ENCODE results near the gene SALL1. TPM values are rescaled to one million over a fixed set of nuclear protein-coding genes. Genes with fewer than 3 reads are reported as not detected.

Gene SALL1
- total RNA-seq (not detected), polyA plus RNA-seq (not detected), total RNA-seq (not detected)

- no peaks in the 10 kb centered on the region for H3K9me3 ChIP-seq (ENCODE audit: control insufficient read depth in 2 of 3, low read length in 3 of 3)
- Mint-ChIP-seq H3K9me3 (peaks cover 0 to 13% (median 4%) of the 10 kb centered on the region in 11 donors), H3K4me1 (peaks cover 5 to 24% (median 19%) of the 10 kb centered on the region in 7 donors), H3K27ac (no peak within 1 kb of the TSS), H3K36me3 (peaks cover 0 to 6% (median 5%) of the 10 kb centered on the region in 5 donors), H3K4me3 (peak within 1 kb of the TSS in 2 of 10 donors; percentile 44 to 55), H3K27me3 (peaks cover 60 to 82% (median 63%) of the 10 kb centered on the region in 5 donors)
- intact Hi-C loops (cut with micrococcal nuclease): loop anchor here in 1 of 2 donors (5.0 kb wide), 1 partner anchor 1869 kb away; the partner anchor contains the start of gene CBLN1
- ChIA-PET POLR2A (no interaction called here), CTCF (no interaction called here)
- no peak for ATAC-seq
- no peaks in the 10 kb centered on the region for H3K4me1 ChIP-seq (ENCODE audit: control insufficient read depth in 2 of 2, insufficient read depth in 2 of 2, low read length in 2 of 2)
- H3K27me3 ChIP-seq (ENCODE audit: control insufficient read depth in 2 of 2, insufficient read depth in 2 of 2, low read length in 2 of 2): no peaks in the 10 kb centered on the region
- H3K36me3 ChIP-seq (ENCODE audit: control insufficient read depth in 2 of 3, insufficient read depth in 3 of 3, low read length in 3 of 3): no peaks in the 10 kb centered on the region
- DNase-seq: no peak
- H3K27ac ChIP-seq (ENCODE audit: low read depth, low read length): no peak within 1 kb of the TSS
- no peak within 1 kb of the TSS for H3K4me3 ChIP-seq (ENCODE audit: low read length)
Measured at GRCh38 chr16:51150888-51151320, at the start of gene SALL1. Gene SALL1 (minus strand): TSS chr16:51151270. CDS start chr16:51151241, 29 bp downstream.

- Mint-ChIP-seq H3K36me3 (no peaks in the 10 kb centered on the region), H3K9me3 (peaks cover 2 to 41% (median 14%) of the 10 kb centered on the region in 11 donors), H3K4me1 (no peaks in the 10 kb centered on the region), H3K4me3 (no peak overlapping the region), H3K27me3 (peaks cover 0 to 6% (median 4%) of the 10 kb centered on the region in 5 donors), H3K27ac (no peak overlapping the region)
- no peaks in the 10 kb centered on the region for H3K36me3 ChIP-seq (ENCODE audit: control insufficient read depth in 2 of 3, insufficient read depth in 3 of 3, low read length in 3 of 3)
- H3K4me1 ChIP-seq (ENCODE audit: control insufficient read depth in 2 of 2, insufficient read depth in 2 of 2, low read length in 2 of 2): no peaks in the 10 kb centered on the region
- no peak overlapping the region for H3K4me3 ChIP-seq (ENCODE audit: low read length)
- H3K9me3 ChIP-seq (ENCODE audit: control insufficient read depth in 2 of 3, low read length in 3 of 3): peaks cover 0 to 11% (median 0%) of the 10 kb centered on the region in 3 experiments
- intact Hi-C loops (cut with micrococcal nuclease): no loop called here
- H3K27me3 ChIP-seq (ENCODE audit: control insufficient read depth in 2 of 2, insufficient read depth in 2 of 2, low read length in 2 of 2): no peaks in the 10 kb centered on the region
- no peak overlapping the region for H3K27ac ChIP-seq (ENCODE audit: low read depth, low read length)
- ChIA-PET CTCF (no interaction called here), POLR2A (no interaction called here)
- ATAC-seq (no peak), DNase-seq (no peak)
Measured at GRCh38 chr16:51200793-51201192, 49.7 kb upstream of the SALL1 start.

GRCh38 chr16:51197953-51198748 lies 47.1 kb upstream of the SALL1 start:
- Histone ChIP-seq H3K27me3 (ENCODE audit: control insufficient read depth in 2 of 2, insufficient read depth in 2 of 2, low read length in 2 of 2) (no peaks in the 10 kb centered on the region), H3K9me3 (ENCODE audit: control insufficient read depth in 2 of 3, low read length in 3 of 3) (peaks cover 0 to 11% (median 0%) of the 10 kb centered on the region in 3 experiments), H3K27ac (ENCODE audit: low read depth, low read length) (no peak overlapping the region), H3K4me1 (ENCODE audit: control insufficient read depth in 2 of 2, insufficient read depth in 2 of 2, low read length in 2 of 2) (no peaks in the 10 kb centered on the region), H3K4me3 (ENCODE audit: low read length) (no peak overlapping the region), H3K36me3 (ENCODE audit: control insufficient read depth in 2 of 3, insufficient read depth in 3 of 3, low read length in 3 of 3) (no peaks in the 10 kb centered on the region)
- no peak for ATAC-seq
- Mint-ChIP-seq H3K36me3 (no peaks in the 10 kb centered on the region), H3K9me3 (peaks cover 0 to 31% (median 12%) of the 10 kb centered on the region in 11 donors), H3K4me1 (no peaks in the 10 kb centered on the region), H3K4me3 (no peak overlapping the region), H3K27ac (no peak overlapping the region), H3K27me3 (peaks cover 0 to 9% (median 4%) of the 10 kb centered on the region in 5 donors)
- CTCF ChIA-PET: no interaction called here
- no peak for DNase-seq
- intact Hi-C loops (cut with micrococcal nuclease): no loop called here
- POLR2A ChIA-PET: no interaction called here

- no peaks in the 10 kb centered on the region for H3K36me3 Mint-ChIP-seq
- H3K9me3 Mint-ChIP-seq: peaks cover 0 to 12% (median 6%) of the 10 kb centered on the region in 11 donors
- Histone ChIP-seq H3K9me3 (ENCODE audit: control insufficient read depth in 2 of 3, low read length in 3 of 3) (no peaks in the 10 kb centered on the region), H3K27ac (ENCODE audit: low read depth, low read length) (no peak overlapping the region), H3K36me3 (ENCODE audit: control insufficient read depth in 2 of 3, insufficient read depth in 3 of 3, low read length in 3 of 3) (no peaks in the 10 kb centered on the region), H3K27me3 (ENCODE audit: control insufficient read depth in 2 of 2, insufficient read depth in 2 of 2, low read length in 2 of 2) (no peaks in the 10 kb centered on the region), H3K4me1 (ENCODE audit: control insufficient read depth in 2 of 2, insufficient read depth in 2 of 2, low read length in 2 of 2) (no peaks in the 10 kb centered on the region), H3K4me3 (ENCODE audit: low read length) (no peak overlapping the region)
- H3K27me3 Mint-ChIP-seq: peaks cover 0 to 11% (median 9%) of the 10 kb centered on the region in 5 donors
- no peak for DNase-seq
- no peak overlapping the region for H3K27ac Mint-ChIP-seq
- no peak for ATAC-seq
- ChIA-PET POLR2A (no interaction called here), CTCF (no interaction called here)
- intact Hi-C loops (cut with micrococcal nuclease): no loop called here
- H3K4me1 Mint-ChIP-seq: no peaks in the 10 kb centered on the region
- no peak overlapping the region for H3K4me3 Mint-ChIP-seq
Measured at GRCh38 chr16:51193879-51194278, 42.8 kb upstream of the SALL1 start.

- Histone ChIP-seq H3K9me3 (ENCODE audit: control insufficient read depth in 2 of 3, low read length in 3 of 3) (no peaks in the 10 kb centered on the region), H3K4me1 (ENCODE audit: control insufficient read depth in 2 of 2, insufficient read depth in 2 of 2, low read length in 2 of 2) (no peaks in the 10 kb centered on the region), H3K27me3 (ENCODE audit: control insufficient read depth in 2 of 2, insufficient read depth in 2 of 2, low read length in 2 of 2) (no peaks in the 10 kb centered on the region), H3K36me3 (ENCODE audit: control insufficient read depth in 2 of 3, insufficient read depth in 3 of 3, low read length in 3 of 3) (no peaks in the 10 kb centered on the region), H3K4me3 (ENCODE audit: low read length) (no peak overlapping the region), H3K27ac (ENCODE audit: low read depth, low read length) (no peak overlapping the region)
- ATAC-seq: no peak
- Mint-ChIP-seq H3K27me3 (peaks cover 0 to 17% (median 0%) of the 10 kb centered on the region in 5 donors), H3K9me3 (peaks cover 0 to 2% (median 0%) of the 10 kb centered on the region in 11 donors), H3K4me3 (no peak overlapping the region), H3K36me3 (no peaks in the 10 kb centered on the region), H3K27ac (no peak overlapping the region), H3K4me1 (no peaks in the 10 kb centered on the region)
- POLR2A ChIA-PET: no interaction called here
- intact Hi-C loops (cut with micrococcal nuclease): no loop called here
- CTCF ChIA-PET: no interaction called here
- DNase-seq: no peak
Measured at GRCh38 chr16:51184702-51185433, 33.8 kb upstream of the SALL1 start.

- no peak for ATAC-seq
- H3K27me3 Mint-ChIP-seq: peaks cover 0 to 11% (median 4%) of the 10 kb centered on the region in 5 donors
- H3K4me3 ChIP-seq (ENCODE audit: low read length): no peak overlapping the region
Measured at GRCh38 chr16:51181503-51181811, 30.4 kb upstream of the SALL1 start.

More at GRCh38 chr16:51181503-51181811, 30.4 kb upstream of the SALL1 start:
- H3K27ac ChIP-seq (ENCODE audit: low read depth, low read length): no peak overlapping the region
- Mint-ChIP-seq H3K4me3 (no peak overlapping the region), H3K9me3 (peaks cover 0 to 2% (median 0%) of the 10 kb centered on the region in 11 donors), H3K36me3 (no peaks in the 10 kb centered on the region), H3K4me1 (no peaks in the 10 kb centered on the region), H3K27ac (no peak overlapping the region)
- H3K4me1 ChIP-seq (ENCODE audit: control insufficient read depth in 2 of 2, insufficient read depth in 2 of 2, low read length in 2 of 2): no peaks in the 10 kb centered on the region
- ChIA-PET POLR2A (no interaction called here), CTCF (no interaction called here)
- no peaks in the 10 kb centered on the region for H3K9me3 ChIP-seq (ENCODE audit: control insufficient read depth in 2 of 3, low read length in 3 of 3)
- H3K27me3 ChIP-seq (ENCODE audit: control insufficient read depth in 2 of 2, insufficient read depth in 2 of 2, low read length in 2 of 2): no peaks in the 10 kb centered on the region
- intact Hi-C loops (cut with micrococcal nuclease): no loop called here
- no peaks in the 10 kb centered on the region for H3K36me3 ChIP-seq (ENCODE audit: control insufficient read depth in 2 of 3, insufficient read depth in 3 of 3, low read length in 3 of 3)
- DNase-seq: no peak
